Neural crest cell (in vitro differentiated cells): ENCODE measurements around the gene IER5L. TPM values are rescaled to one million over a fixed set of nuclear protein-coding genes. Genes with fewer than 3 reads are reported as not detected.

Experiments
- DNase-seq: peaks from one replicate; pipeline ENCODE4 v3.0.0; 2021; ENCODE audit warnings: low read depth, mixed read lengths, low spot score
- H3K27ac Mint-ChIP-seq: one replicate; pipeline ENCODE4 v1.8.0; 2021; ENCODE audit warnings: mild to moderate bottlenecking, mixed read lengths; ENCODE audit not compliant: unreplicated experiment
- H3K27me3 Mint-ChIP-seq: 2 replicates; pipeline ENCODE4 v1.8.0; 2021; ENCODE audit warnings: low read depth, mild to moderate bottlenecking, mixed read lengths
- H3K36me3 Mint-ChIP-seq: 2 replicates; pipeline ENCODE4 v1.8.0; 2021; ENCODE audit warnings: low read depth, mild to moderate bottlenecking, mixed read lengths
- H3K4me1 Mint-ChIP-seq: 2 replicates; pipeline ENCODE4 v1.8.0; 2021; ENCODE audit warnings: mixed read lengths
- H3K4me3 Mint-ChIP-seq: one replicate; pipeline ENCODE4 v1.8.0; 2021; ENCODE audit warnings: mild to moderate bottlenecking, mixed read lengths
- H3K9me3 Mint-ChIP-seq: 2 replicates; pipeline ENCODE4 v1.8.0; 2021; ENCODE audit warnings: mixed read lengths
- total RNA-seq: library from RNA; stranded (reverse); gene quantifications from 2 replicates; pipeline ENCODE4 v1.2.1, GENCODE V29; 2021
- TF ChIP-seq, protein P1 (sequence below): fragments of 200-600 bp; sonication (generic); conservative IDR thresholded peaks from 2 replicates; pipeline ENCODE4 v1.5.0; 2021; ENCODE audit warnings: antibody characterized with exemption, mild to moderate bottlenecking

IER5L gene
- total RNA-seq, 1 donor from 2014 or later: 19.1 TPM

DNA sequence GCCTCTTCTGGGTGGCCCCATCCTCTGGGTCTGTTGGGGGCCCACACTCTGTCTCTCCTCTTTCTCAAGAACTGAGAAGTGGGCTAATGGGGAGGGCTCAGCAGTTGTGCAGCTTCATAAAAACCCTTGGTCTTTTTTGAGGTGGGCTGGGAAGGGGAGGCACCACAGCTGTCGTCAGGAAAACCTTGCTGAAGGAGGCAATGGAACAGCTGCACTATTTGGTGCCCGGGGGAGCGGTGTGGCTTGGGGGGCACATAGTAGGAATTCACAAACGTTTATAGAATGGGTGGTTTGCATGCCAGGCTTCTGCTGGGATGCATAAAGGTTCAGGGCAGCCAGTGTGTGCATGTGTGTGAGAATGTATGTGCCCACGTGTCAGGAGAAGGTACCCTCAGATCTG, 3.2 kb upstream of the IER5L start:
- no peak overlapping the region for H3K4me3 Mint-ChIP-seq

DNA sequence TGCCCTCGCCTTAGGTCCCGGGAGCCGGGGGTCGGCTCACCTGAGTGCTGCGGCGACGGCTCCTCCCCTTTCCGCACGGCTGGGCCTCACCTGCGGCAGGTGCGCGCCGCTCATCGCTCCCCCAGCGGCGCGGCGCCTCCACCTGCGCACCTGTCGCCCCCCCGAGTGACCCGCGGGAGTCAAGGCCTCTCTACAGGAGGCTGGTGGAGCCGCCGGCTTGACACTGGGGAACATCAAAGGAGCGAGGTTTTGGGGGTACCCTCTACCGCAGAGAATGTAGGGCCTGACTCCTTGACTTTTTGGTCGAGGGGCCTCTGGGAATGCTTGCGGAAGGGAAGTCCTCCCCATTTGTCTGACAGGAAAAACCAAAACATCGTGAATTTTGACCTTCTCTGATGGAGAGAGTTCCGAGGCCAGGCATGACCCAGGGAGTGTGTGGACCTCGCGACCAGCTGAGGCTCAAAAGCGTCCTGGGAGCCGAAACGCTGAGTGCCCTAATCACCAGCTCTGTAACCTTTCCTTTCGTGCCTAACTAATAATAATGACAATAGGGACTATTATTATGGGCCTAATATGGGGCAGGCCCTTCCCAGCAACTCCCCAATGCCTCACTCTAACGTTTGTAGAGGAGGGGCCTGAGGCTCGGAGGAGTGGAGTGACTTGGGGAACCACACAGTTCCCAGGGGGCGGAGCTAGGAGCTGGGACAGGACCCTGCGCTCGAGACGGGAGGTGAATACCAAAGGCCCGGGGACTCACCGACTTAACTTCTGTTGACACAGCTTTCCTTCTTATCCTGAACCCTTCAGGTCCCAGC, 714 bp upstream of the IER5L start:
- Mint-ChIP-seq H3K9me3 (no peaks in the 10 kb centered on the region), H3K4me1 (peaks cover 43% of the 10 kb centered on the region), H3K4me3 (peak overlapping the region; percentile 90), H3K36me3 (no peaks in the 10 kb centered on the region), H3K27me3 (peaks cover 4% of the 10 kb centered on the region), H3K27ac (no peak overlapping the region)
- TF ChIP-seq, protein P1, sequence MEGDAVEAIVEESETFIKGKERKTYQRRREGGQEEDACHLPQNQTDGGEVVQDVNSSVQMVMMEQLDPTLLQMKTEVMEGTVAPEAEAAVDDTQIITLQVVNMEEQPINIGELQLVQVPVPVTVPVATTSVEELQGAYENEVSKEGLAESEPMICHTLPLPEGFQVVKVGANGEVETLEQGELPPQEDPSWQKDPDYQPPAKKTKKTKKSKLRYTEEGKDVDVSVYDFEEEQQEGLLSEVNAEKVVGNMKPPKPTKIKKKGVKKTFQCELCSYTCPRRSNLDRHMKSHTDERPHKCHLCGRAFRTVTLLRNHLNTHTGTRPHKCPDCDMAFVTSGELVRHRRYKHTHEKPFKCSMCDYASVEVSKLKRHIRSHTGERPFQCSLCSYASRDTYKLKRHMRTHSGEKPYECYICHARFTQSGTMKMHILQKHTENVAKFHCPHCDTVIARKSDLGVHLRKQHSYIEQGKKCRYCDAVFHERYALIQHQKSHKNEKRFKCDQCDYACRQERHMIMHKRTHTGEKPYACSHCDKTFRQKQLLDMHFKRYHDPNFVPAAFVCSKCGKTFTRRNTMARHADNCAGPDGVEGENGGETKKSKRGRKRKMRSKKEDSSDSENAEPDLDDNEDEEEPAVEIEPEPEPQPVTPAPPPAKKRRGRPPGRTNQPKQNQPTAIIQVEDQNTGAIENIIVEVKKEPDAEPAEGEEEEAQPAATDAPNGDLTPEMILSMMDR: no peak
- DNase-seq: no peak

More for the DNA sequence above, 3.2 kb upstream of the IER5L start:
- H3K27me3 Mint-ChIP-seq: peaks cover 4% of the 10 kb centered on the region
- no peak overlapping the region for H3K27ac Mint-ChIP-seq
- TF ChIP-seq, protein P1: no peak
- no peak for DNase-seq
- H3K4me1 Mint-ChIP-seq: peaks cover 56% of the 10 kb centered on the region
- H3K9me3 Mint-ChIP-seq: no peaks in the 10 kb centered on the region
- H3K36me3 Mint-ChIP-seq: no peaks in the 10 kb centered on the region

DNA sequence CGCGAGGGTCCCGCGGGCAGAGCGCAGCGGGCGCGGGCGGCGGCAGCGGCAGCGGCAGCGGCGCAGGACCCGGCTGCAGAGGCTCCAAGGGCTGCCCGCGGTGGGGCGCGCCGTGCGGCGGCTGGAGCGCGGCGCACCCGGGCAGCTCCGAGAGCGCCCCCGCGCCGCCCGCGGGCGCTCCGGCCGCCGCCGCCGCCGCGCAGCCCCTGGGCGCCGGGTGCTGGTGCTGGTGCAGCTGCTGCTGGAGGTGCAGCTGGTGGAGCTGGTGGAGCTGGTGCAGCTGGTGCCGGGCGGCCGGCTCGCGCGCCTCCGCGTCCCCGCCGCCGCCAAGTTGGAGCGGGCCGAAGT, 644 bp downstream of the IER5L start:
- TF ChIP-seq, protein P1: no peak
- H3K9me3 Mint-ChIP-seq: no peaks in the 10 kb centered on the region
- no peaks in the 10 kb centered on the region for H3K36me3 Mint-ChIP-seq
- H3K27me3 Mint-ChIP-seq: peaks cover 10% of the 10 kb centered on the region
- H3K4me3 Mint-ChIP-seq: peak overlapping the region; percentile 96
- no peak overlapping the region for H3K27ac Mint-ChIP-seq
- DNase-seq: no peak
- H3K4me1 Mint-ChIP-seq: peaks cover 39% of the 10 kb centered on the region

DNA sequence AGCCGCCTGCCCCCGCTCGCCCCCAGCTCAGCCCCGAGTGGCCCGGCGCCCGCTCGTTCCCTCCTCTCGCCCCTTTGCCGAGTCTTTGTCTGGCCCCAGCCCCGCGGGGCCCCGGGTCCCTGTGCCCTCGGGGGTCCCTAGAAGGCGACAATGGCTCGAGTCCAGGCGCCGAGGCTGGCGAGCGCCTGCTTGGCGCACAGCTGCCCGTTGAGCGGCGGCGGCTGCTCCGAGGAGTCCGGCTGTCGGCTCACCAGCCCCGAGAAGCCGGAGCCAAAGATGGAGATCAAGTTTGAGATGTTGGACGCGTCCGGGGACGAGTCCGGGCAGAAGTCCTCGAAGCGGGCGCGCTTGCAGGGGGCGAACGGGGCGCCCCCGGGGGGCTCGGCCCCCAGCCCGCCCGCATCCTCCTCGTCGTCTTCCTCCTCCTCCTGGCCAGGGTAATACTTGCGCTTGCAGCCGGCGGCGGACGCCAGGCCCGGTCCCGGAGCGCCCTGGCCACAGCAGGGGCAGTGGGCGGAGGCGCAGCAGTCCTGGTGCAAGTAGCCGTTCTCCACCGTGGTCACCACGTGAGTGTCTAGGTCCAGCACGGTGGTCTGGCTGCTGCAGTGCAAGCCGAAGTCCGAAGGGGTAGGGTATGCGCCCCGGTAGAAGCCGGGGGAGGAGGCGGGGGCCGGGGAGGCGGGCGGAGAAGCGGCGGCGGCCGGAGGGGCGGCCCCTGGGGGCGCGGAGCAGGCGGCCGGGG, 1.2 kb downstream of the IER5L start:
- H3K27me3 Mint-ChIP-seq: peaks cover 10% of the 10 kb centered on the region
- H3K27ac Mint-ChIP-seq: peak overlapping the region; percentile 94
- DNase-seq: peak; percentile 48
- H3K4me1 Mint-ChIP-seq: peaks cover 37% of the 10 kb centered on the region
- H3K36me3 Mint-ChIP-seq: no peaks in the 10 kb centered on the region
- TF ChIP-seq, protein P1: peak; percentile 16
- peak overlapping the region; percentile 94 for H3K4me3 Mint-ChIP-seq
- no peaks in the 10 kb centered on the region for H3K9me3 Mint-ChIP-seq

DNA sequence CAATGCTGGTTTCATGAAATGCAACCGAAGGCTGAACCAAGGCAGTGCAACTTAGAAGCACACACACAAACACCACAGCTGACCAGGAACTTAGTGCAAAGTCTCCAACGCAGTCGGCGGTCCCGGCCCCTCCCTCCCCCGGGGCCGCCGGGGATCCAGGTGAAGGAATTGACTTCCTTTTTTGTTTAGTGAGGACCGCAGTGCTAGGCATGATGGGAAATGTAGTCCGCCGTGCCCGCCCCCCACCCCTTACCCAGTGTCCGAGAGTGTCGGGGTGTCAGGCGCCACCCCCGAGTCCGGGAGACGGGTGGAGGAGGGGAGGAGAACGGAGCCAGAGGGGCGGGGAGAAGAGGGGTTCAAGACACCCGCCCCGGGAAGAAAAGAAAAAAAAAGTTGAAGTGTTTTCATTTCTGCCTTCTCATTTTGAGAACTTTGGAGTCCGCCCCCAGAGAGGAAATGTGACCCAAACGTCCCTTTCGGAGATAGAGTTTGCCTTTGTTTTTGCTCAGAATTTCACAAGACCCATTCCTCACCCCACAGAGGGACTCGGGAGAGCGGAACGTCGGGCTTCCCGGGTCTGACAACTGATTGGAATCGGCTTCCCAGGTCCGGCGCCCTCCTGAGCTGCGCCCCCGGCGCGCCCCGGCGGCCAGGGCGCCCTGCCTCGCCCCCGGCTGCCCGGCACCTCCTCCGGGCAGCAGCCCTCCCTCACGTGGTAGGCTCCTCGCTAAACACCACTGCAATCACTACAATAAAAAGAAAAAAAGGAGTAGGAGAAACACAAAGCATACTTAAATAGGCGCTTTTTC, 2.0 kb downstream of the IER5L start:
- H3K27ac Mint-ChIP-seq: peak overlapping the region; percentile 50
- TF ChIP-seq, protein P1: no peak
- H3K36me3 Mint-ChIP-seq: no peaks in the 10 kb centered on the region
- H3K27me3 Mint-ChIP-seq: peaks cover 10% of the 10 kb centered on the region
- peaks cover 36% of the 10 kb centered on the region for H3K4me1 Mint-ChIP-seq
- DNase-seq: peak; percentile 43
- peak overlapping the region; percentile 94 for H3K4me3 Mint-ChIP-seq
- H3K9me3 Mint-ChIP-seq: no peaks in the 10 kb centered on the region
